Transverse colon (tissue), 3 donors: ENCODE results near the gene CES4A.

ENCODE experiments used
- CTCF ChIP-seq, 5 experiments: fragments of 200-600 bp in 3 of 5; fragments of 450-650 bp in 2 of 5; sonication (generic) in 3 of 5; IDR thresholded peaks; 1 replicate in 2 of 5; 2 replicates in 3 of 5; pipeline ENCODE4 v1.5.1; 2016 to 2017; ENCODE audit warnings: antibody characterized with exemption in 5 of 5, inconsistent platforms in 3 of 5, mild to moderate bottlenecking in 2 of 5, moderate library complexity in 1 of 5
- EP300 ChIP-seq: sonication (generic); formaldehyde crosslinking; IDR thresholded peaks from one replicate; pipeline ENCODE4 v1.6.1; 2017; ENCODE audit warnings: antibody characterized with exemption, low read depth
- POLR2A ChIP-seq: fragments of 450-650 bp; IDR thresholded peaks from one replicate; pipeline ENCODE4 v1.6.1; 2016; ENCODE audit warnings: antibody characterized with exemption, mild to moderate bottlenecking, moderate library complexity

GRCh38 chr16:66946541-66946940, 41.8 kb upstream of the CES4A start:
- TF ChIP-seq CTCF (IDR thresholded peaks at IDR 0.05) (no peak), EP300 (no peak), POLR2A (no peak)
